Panc1 (cell line): Measurements from ENCODE around the gene MYO1F. TPM values are rescaled to one million over a fixed set of nuclear protein-coding genes. Genes with fewer than 3 reads are reported as not detected.

Experiments
- ATAC-seq: fragments of 200-7000 bp; cut with Tn5 transposase; 2 replicates; pipeline ENCODE4 v1.9.1; 2020; ENCODE audit warnings: mild to moderate bottlenecking, moderate library complexity
- BruUV-seq: library from RNA; stranded (reverse); fragments of 400-500 nt; replicated peaks from 2 replicates; lab custom pipeline; 2021; lab: Mats Ljungman, UMichigan
- CTCF ChIA-PET: fragments of 300-600 bp; sonication (Branson Sonifier 250); formaldehyde crosslinking; loops from one replicate; lab custom pipeline; 2022; ENCODE audit warnings: antibody characterized with exemption; lab: Charles Lee
- POLR2A ChIA-PET: fragments of 300-600 bp; sonication (Branson Sonifier 250); formaldehyde crosslinking; loops from one replicate; lab custom pipeline; 2022; ENCODE audit warnings: antibody characterized with exemption; lab: Charles Lee
- DNase-seq: peaks from one replicate; pipeline ENCODE4 v3.0.0-alpha.2; 2010; ENCODE audit warnings: low read depth, low spot score
- H3K27ac ChIP-seq: 2 replicates; pipeline ENCODE4 v1.5.1; 2011; ENCODE audit warnings: mild to moderate bottlenecking, low read length, inconsistent platforms
- H3K27me3 ChIP-seq: fragments of 200-500 bp; sonication (Bioruptor generic); 2 replicates; pipeline ENCODE4 v1.6.0; 2014; ENCODE audit warnings: low read length, inconsistent platforms; ENCODE audit not compliant: control insufficient read depth, insufficient read depth
- H3K36me3 ChIP-seq: fragments of 200-500 bp; sonication (Bioruptor generic); 2 replicates; pipeline ENCODE4 v1.5.1; 2014; ENCODE audit warnings: inconsistent platforms, mild to moderate bottlenecking, low read length, moderate library complexity; ENCODE audit not compliant: control insufficient read depth, insufficient read depth
- H3K4me1 ChIP-seq: 2 replicates; pipeline ENCODE4 v1.5.1; 2011; ENCODE audit warnings: inconsistent platforms, mild to moderate bottlenecking, low read length, moderate library complexity; ENCODE audit not compliant: control insufficient read depth, insufficient read depth
- H3K4me3 ChIP-seq, 2 experiments: 2 replicates each; pipeline ENCODE4 v1.5.1; 2011 to 2012; ENCODE audit warnings: low read depth in 2 of 2, low read length in 2 of 2, mild to moderate bottlenecking in 2 of 2, inconsistent platforms in 1 of 2, moderate library complexity in 1 of 2
- H3K9me3 ChIP-seq: fragments of 200-500 bp; sonication (Bioruptor generic); 2 replicates; pipeline ENCODE4 v1.5.1; 2014; ENCODE audit warnings: low read depth, mild to moderate bottlenecking, inconsistent platforms, low read length, moderate library complexity; ENCODE audit not compliant: control insufficient read depth, insufficient read depth
- CTCF ChIP-seq: fragments of 450-650 bp; IDR thresholded peaks from 2 replicates; pipeline ENCODE4 v1.5.1; 2017; ENCODE audit warnings: mild to moderate bottlenecking
- POLR2AphosphoS5 ChIP-seq: IDR thresholded peaks from 2 replicates; pipeline ENCODE4 v1.6.1; 2012; ENCODE audit warnings: mild to moderate bottlenecking, low read depth, low read length, moderate library complexity
- REST ChIP-seq, 2 experiments: IDR thresholded peaks; 2 replicates each; pipeline ENCODE4 v1.6.1; 2011 to 2012; ENCODE audit warnings: low read depth in 2 of 2, control low read depth in 1 of 2, low read length in 1 of 2, mild to moderate bottlenecking in 1 of 2, moderate library complexity in 1 of 2; ENCODE audit not compliant: insufficient read depth in 1 of 2
- SIN3A ChIP-seq: IDR thresholded peaks from 2 replicates; pipeline ENCODE4 v1.6.1; 2012; ENCODE audit warnings: low read depth, mild to moderate bottlenecking, low read length, moderate library complexity, borderline replicate concordance; ENCODE audit not compliant: insufficient read depth
- TCF7L2 ChIP-seq: IDR thresholded peaks from 2 replicates; pipeline ENCODE4 v1.6.1; 2011; ENCODE audit warnings: mild to moderate bottlenecking, low read depth, low read length, inconsistent platforms
- in situ Hi-C: cut with HindIII; loops from 2 replicates; pipeline ENCODE4 v1.10.0; 2016; ENCODE audit warnings: low sequenced_read_pairs, low pct_unique_long_range_greater_than_20kb
- intact Hi-C: fragments of 100-400 bp; cut with micrococcal nuclease; formaldehyde crosslinking; loops from one replicate; pipeline ENCODE4 v1.10.0; 2022; ENCODE audit not compliant: unreplicated experiment
- total RNA-seq: library from RNA; stranded (reverse); gene quantifications from one replicate; pipeline ENCODE4 v1.2.1, GENCODE V29; 2021; ENCODE audit not compliant: unreplicated experiment

The MYO1F gene
- total RNA-seq, 1 experiment from 2014 or later: 0.33 TPM

GRCh38 chr19:8530061-8530679, 47.1 kb downstream of the MYO1F start:
- intact Hi-C loops: no loop called here
- TF ChIP-seq POLR2AphosphoS5: no peak
- no peak for TF ChIP-seq SIN3A
- TF ChIP-seq CTCF: no peak
- TF ChIP-seq TCF7L2: no peak
- no peak for TF ChIP-seq REST (IDR thresholded peaks at IDR 0.05; ENCODE audit: insufficient read depth in 1 of 2, low read depth in 2 of 2, low read length in 1 of 2)
- H3K4me3 ChIP-seq: no peak overlapping the region
- no TSS peak for BruUV-seq
- POLR2A ChIA-PET: interaction anchor here (0.6 kb wide), 1 partner anchor 41 kb away, joined by 3 read pairs; no protein-coding TSS in a partner anchor
- CTCF ChIA-PET: interaction anchor here (0.7 kb wide), 1 partner anchor 186 kb away, joined by 5 read pairs; no protein-coding TSS in a partner anchor
- no peaks in the 10 kb centered on the region for H3K9me3 ChIP-seq
- 0 out of 2 replicates have a peak, but pooled peaks cover 3% of the 10 kb centered on the region for H3K4me1 ChIP-seq
- H3K27ac ChIP-seq: no peak overlapping the region
- H3K36me3 ChIP-seq: no peaks in the 10 kb centered on the region
- DNase-seq (no peak), ATAC-seq (no peak)
- in situ Hi-C loops: no loop called here
- H3K27me3 ChIP-seq: no peaks in the 10 kb centered on the region

- intact Hi-C loops (no loop called here), in situ Hi-C loops (no loop called here)
- no TSS peak for BruUV-seq
- ATAC-seq (no peak), DNase-seq (no peak)
- CTCF ChIA-PET: no interaction called here
- Histone ChIP-seq H3K27ac (no peak overlapping the region), H3K36me3 (no peaks in the 10 kb centered on the region), H3K9me3 (no peaks in the 10 kb centered on the region), H3K27me3 (no peaks in the 10 kb centered on the region), H3K4me1 (0 out of 2 replicates have a peak, but pooled peaks cover 3% of the 10 kb centered on the region), H3K4me3 (no peak overlapping the region)
- POLR2A ChIA-PET: interaction anchor here (0.6 kb wide), 2 partner anchors 42 to 85 kb away, joined by 3 to 6 read pairs; no protein-coding TSS in a partner anchor
- no peak for TF ChIP-seq CTCF
- TF ChIP-seq REST (IDR thresholded peaks at IDR 0.05; ENCODE audit: insufficient read depth in 1 of 2, low read depth in 2 of 2, low read length in 1 of 2): no peak
- no peak for TF ChIP-seq TCF7L2
- no peak for TF ChIP-seq SIN3A
- TF ChIP-seq POLR2AphosphoS5: no peak
These were observed 47.8 kb downstream of the MYO1F start for GRCh38 chr19:8529369-8530006.
